Osteocyte (in vitro differentiated cells): ENCODE data around the gene NRN1. TPM values are rescaled to one million over a fixed set of nuclear protein-coding genes. Genes with fewer than 3 reads are reported as not detected.

Experiments
- DNase-seq: peaks from one replicate; pipeline ENCODE4 v3.0.0; 2021; ENCODE audit warnings: mixed read lengths; ENCODE audit not compliant: unreplicated experiment; ENCODE audit errors: extremely low spot score
- H3K27ac Mint-ChIP-seq: one replicate; pipeline ENCODE4 v1.8.0; 2021; ENCODE audit warnings: mild to moderate bottlenecking, mixed read lengths; ENCODE audit not compliant: unreplicated experiment
- H3K27me3 Mint-ChIP-seq: one replicate; pipeline ENCODE4 v1.8.0; 2021; ENCODE audit warnings: mixed read lengths; ENCODE audit not compliant: unreplicated experiment
- H3K36me3 Mint-ChIP-seq: one replicate; pipeline ENCODE4 v1.8.0; 2021; ENCODE audit warnings: mixed read lengths; ENCODE audit not compliant: unreplicated experiment
- H3K4me1 Mint-ChIP-seq: one replicate; pipeline ENCODE4 v1.8.0; 2021; ENCODE audit warnings: mixed read lengths; ENCODE audit not compliant: unreplicated experiment
- H3K4me3 Mint-ChIP-seq: one replicate; pipeline ENCODE4 v1.8.0; 2021; ENCODE audit warnings: mild to moderate bottlenecking, moderate library complexity, mixed read lengths; ENCODE audit not compliant: unreplicated experiment
- H3K9me3 Mint-ChIP-seq: one replicate; pipeline ENCODE4 v1.8.0; 2021; ENCODE audit warnings: mixed read lengths; ENCODE audit not compliant: unreplicated experiment
- CTCF ChIP-seq: fragments of 200-600 bp; sonication (generic); IDR thresholded peaks from 2 replicates; pipeline ENCODE4 v1.5.0; 2021; ENCODE audit warnings: antibody characterized with exemption, mild to moderate bottlenecking, moderate library complexity
- total RNA-seq: library from RNA; stranded (reverse); gene quantifications from 2 replicates; pipeline ENCODE4 v1.2.1, GENCODE V29; 2021

NRN1 gene
- total RNA-seq, 1 donor from 2014 or later: not detected

- no peaks in the 10 kb centered on the region for H3K9me3 Mint-ChIP-seq
- TF ChIP-seq CTCF: no peak
- no peak for DNase-seq
- H3K27me3 Mint-ChIP-seq: peaks cover 91% of the 10 kb centered on the region
- H3K27ac Mint-ChIP-seq: no peak overlapping the region
- H3K36me3 Mint-ChIP-seq: no peaks in the 10 kb centered on the region
- H3K4me1 Mint-ChIP-seq: peaks cover 40% of the 10 kb centered on the region
- peak overlapping the region; percentile 1 for H3K4me3 Mint-ChIP-seq
Observed at GRCh38 chr6:5998236-5998635, 8.5 kb downstream of the NRN1 start.

DNA sequence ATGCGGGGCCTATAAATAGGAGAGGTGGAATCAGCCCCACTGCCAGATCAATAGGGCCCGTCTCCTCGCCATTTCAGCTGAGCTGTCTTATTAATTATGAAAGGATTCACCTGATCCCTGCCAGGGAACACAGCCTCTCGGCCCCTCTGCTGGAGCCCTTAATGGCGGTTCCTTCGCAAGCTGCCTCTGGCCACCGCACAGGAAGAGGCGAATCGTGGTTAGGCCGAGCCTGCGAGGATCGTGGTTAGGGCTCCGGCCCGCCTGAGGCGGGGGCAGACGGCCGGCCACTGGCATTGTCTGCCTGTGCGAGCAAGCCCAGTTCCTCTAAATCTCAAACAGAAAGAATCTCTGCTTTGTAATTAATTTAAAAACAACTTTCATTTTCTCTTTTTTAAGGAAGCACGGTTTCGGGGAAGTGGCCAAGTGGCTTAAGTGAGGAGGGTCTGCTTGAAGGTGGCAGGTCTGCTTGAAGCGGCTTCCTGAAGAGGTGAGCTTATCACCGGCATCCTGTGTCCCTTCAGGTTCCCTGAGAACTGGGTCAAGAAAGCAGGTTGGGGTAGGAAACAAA, 9.2 kb downstream of the NRN1 start:
- H3K4me3 Mint-ChIP-seq: peak overlapping the region; percentile 87
- H3K27me3 Mint-ChIP-seq: peaks cover 91% of the 10 kb centered on the region
- no peaks in the 10 kb centered on the region for H3K36me3 Mint-ChIP-seq
- TF ChIP-seq CTCF: no peak
- no peak overlapping the region for H3K27ac Mint-ChIP-seq
- H3K4me1 Mint-ChIP-seq: peaks cover 34% of the 10 kb centered on the region
- DNase-seq: no peak
- H3K9me3 Mint-ChIP-seq: no peaks in the 10 kb centered on the region

DNA sequence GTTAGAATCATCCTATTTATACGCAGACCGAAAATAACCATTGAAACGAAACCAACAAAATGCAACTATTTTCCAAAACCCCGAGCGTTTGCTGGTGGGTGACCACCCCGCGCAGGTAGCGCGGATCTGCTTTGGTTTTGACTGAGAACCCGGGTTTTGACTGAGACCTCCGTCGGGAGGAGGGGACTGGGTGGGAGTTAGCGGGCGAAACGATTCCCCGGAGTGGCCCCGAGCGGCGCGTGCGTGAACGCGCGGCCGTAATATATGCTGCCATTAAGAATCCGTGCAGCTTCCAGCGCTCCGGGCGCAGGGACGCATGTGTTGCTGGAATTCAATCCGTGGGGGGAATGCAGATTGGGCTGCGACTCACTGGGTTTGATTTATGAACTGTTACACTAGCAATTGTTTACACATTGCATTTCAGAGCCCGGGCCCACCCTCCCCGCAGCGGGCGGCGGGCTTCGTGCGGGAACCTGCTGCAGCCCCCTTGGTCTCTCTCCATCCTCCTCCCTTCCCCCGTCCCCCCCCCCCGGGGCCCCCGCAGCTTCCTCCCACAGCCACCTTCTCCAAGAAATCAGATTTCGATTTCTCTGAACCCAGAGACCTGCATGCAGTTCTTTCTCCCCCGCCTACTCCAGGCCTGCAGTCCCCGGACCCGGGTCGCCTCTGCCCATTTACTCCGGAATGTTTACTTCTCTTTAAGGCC, 9.9 kb downstream of the NRN1 start:
- no peaks in the 10 kb centered on the region for H3K9me3 Mint-ChIP-seq
- no peak for DNase-seq
- H3K27me3 Mint-ChIP-seq: peaks cover 91% of the 10 kb centered on the region
- H3K4me3 Mint-ChIP-seq: peak overlapping the region; percentile 87
- H3K36me3 Mint-ChIP-seq: no peaks in the 10 kb centered on the region
- TF ChIP-seq CTCF: no peak
- peaks cover 31% of the 10 kb centered on the region for H3K4me1 Mint-ChIP-seq
- no peak overlapping the region for H3K27ac Mint-ChIP-seq

DNA sequence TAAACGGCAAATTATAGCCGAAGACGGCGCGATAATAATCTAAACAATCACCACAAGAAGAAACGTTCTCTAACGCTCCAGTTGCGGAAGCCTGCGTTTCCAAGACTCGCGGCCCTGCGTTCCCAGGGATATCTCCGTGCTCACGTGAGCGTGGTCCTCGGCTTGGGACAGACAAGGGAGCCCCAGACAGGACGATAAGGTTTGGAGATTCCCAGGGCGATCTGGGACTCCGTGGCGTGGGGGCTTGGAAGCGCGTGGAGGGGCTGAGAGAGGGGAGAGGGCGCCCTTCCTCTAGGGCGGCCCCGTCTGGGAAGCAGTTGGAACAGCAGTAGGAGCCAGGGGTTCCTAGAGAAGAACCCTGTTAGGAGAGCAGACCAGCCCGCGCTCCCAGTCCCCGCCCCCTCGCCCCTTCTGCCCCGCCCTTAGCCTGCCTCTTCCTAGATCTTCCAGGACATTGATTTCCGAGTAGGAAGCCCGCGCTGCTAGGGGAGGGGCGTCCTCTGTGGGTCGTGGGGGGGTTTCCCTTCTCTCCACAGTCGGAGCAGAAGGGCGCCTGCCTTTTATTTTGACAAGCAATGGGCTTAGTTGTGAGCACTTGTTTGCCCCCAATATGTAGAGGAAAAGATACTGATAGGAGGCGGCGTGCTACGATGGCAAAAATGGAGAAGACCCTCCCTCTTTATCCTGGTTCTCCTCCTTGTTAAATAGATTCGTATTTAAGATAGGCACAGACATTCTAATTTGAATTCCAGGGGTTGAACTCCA, 10.6 kb downstream of the NRN1 start:
- peak; percentile 42 for TF ChIP-seq CTCF
- Mint-ChIP-seq H3K9me3 (no peaks in the 10 kb centered on the region), H3K36me3 (no peaks in the 10 kb centered on the region), H3K4me3 (peak overlapping the region; percentile 87), H3K27me3 (peaks cover 89% of the 10 kb centered on the region), H3K27ac (no peak overlapping the region), H3K4me1 (peaks cover 31% of the 10 kb centered on the region)
- no peak for DNase-seq

DNA sequence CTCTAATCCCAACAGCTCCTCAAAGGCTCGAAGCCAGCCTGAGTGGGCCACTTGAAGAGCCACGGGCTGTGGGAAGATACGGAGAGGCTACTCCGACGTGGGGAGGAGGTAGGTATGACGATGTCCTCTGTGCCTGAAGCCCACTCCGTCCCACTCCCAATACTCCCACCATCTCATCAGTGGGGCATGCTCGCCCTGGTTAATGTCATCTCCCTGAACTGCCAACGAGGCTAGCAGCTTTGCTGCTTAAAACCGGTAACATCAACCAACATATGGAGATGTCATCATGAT, 11.1 kb downstream of the NRN1 start:
- H3K4me1 Mint-ChIP-seq: peaks cover 31% of the 10 kb centered on the region
- no peak for TF ChIP-seq CTCF
- no peak for DNase-seq
- H3K27me3 Mint-ChIP-seq: peaks cover 89% of the 10 kb centered on the region
- H3K36me3 Mint-ChIP-seq: no peaks in the 10 kb centered on the region
- H3K4me3 Mint-ChIP-seq: peak overlapping the region; percentile 87
- H3K9me3 Mint-ChIP-seq: no peaks in the 10 kb centered on the region
- no peak overlapping the region for H3K27ac Mint-ChIP-seq
